Dermis microvascular lymphatic vessel endothelial cell (primary cell): ENCODE data around the gene PLCE1. TPM values are rescaled to one million over a fixed set of nuclear protein-coding genes. Genes with fewer than 3 reads are reported as not detected.

Experiments
- DNase-seq, 2 donors: peaks; one replicate each; pipeline versions ENCODE4 v3.0.0 to v3.0.0-alpha.2; 2010; ENCODE audit warnings: low read depth in 2 of 2
- total RNA-seq: library from RNA; depleted of rRNA; stranded (reverse); fragments of >200 nt; gene quantifications from 2 replicates; pipeline ENCODE4 v1.2.1, GENCODE V29; 2014

PLCE1 gene
- total RNA-seq, 1 donor from 2014 or later = 1.0 TPM

DNA sequence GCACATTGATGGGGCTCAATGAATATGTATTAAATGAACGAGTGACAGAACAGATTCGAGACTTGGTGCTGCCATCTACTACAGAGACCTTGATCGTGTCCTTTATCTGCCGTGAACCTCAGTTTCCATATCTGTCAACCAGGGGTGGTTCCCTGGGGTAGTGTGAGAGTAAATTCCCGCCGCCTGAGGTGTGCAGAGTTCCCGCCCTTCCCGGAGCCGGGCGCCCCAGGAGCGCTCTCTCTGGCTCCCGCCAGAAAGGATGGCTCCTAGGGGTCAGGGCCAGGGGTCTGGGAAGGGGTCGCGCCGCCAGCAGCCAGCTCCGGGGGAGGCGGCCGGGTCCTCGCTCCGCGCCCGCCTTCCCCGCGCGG, 333 bp upstream of the PLCE1 start:
- no peak for DNase-seq

DNA sequence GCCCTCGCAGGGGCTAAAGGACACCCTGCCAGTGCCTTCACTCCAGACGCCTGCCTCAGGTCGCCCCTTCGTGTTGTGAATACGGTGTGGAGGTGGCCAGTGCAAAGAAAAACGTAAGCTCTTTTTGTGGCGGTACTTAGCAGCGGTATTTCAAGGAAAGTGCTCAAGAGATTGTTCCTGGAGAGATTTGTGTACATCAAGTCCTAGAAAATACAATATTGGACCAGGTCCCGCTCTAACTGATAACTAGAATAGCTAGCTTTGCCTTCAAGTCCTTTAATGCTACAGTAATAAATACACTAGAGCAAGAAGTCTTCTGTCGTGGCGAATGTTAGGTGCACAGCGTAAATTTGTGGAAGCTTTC, 689 bp downstream of the PLCE1 start:
- no peak for DNase-seq

DNA sequence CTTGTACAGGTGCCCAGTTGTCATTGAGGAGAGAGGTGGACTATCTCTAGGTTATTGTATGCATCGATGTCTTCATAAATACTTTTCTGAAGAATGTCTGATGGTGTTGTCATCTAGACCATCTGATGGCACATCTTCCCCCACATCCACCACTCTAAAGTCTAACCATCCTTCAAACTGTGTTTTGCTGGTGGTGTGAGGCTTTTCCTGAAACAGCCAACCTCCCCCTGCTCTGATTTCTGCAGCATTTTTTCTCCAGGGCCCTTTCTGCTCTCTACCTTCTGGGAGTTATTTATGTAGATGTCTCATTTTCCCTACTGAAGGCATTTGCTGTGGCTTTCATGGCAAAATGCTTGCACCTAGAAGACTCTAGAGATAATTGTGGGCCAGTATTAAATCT, 1.5 kb downstream of the PLCE1 start:
- no peak for DNase-seq

DNA sequence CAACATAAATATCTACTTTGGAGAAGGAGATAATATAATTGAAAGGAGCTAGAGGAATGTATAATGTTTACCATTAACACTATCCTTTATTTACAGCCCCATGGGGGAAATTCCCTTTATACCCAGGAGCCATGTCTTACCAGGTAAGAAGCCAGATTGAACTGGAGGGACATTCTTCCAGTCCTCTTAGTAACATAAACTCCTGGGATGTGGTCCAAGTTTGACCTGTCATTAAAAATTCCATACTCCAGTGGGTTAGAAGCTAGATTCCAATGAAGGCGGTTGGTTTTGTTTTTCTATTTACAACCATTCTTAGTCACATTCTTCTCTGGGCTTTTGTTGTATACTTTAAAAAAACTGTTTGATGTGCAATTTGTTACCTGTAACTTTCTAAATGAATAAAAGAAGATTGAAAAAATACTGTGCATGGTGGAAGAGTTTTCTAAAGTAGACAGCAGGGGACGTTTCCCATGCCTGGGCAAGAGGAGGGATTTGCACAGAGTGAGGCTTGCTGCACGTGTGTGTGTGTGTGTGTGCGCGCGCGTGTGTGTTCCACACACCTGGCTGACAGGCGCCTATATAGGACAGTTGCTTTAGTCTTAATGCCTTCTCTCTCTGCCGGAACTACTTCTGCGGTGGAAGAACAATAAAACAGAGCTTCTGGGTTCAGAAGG, 2.0 kb downstream of the PLCE1 start:
- DNase-seq = no peak

DNA sequence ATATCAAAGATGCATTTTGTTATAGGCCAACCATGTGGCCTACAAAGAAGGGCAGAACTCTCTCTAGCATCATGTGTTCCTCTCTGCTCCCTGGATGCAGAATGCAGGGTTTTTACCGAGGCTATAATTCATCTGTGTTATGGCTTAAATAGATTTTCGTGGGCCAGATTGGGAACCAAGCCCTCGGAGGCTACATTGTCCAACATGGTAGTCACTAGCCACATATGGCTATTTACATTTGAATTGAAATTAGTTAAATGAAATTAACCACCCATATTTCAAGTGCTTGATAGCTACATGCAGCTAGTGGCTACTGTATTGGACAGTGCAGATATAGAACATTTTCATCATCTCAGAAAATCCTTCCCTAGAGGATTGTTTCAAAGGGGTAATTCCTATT, 2.8 kb downstream of the PLCE1 start:
- DNase-seq = no peak

DNA sequence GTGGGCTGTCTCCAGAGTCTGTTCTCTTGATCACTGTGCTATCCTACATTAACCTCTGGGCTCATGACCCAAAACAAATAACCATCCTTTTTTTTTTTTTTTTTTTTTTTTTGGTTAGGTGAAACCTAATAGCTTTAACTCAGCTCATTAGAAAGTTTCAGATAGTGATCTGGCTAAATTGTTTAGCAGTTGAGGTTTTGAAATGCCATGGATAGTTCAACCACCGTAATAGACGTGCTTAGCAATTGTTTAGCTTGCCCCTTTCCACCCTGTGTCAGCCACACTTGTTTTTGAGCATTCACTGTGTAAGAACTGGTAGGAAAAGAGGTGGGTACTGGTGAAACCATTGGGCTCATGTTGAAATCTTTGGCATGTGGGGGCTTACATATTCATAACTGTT, 3.8 kb downstream of the PLCE1 start:
- no peak for DNase-seq

DNA sequence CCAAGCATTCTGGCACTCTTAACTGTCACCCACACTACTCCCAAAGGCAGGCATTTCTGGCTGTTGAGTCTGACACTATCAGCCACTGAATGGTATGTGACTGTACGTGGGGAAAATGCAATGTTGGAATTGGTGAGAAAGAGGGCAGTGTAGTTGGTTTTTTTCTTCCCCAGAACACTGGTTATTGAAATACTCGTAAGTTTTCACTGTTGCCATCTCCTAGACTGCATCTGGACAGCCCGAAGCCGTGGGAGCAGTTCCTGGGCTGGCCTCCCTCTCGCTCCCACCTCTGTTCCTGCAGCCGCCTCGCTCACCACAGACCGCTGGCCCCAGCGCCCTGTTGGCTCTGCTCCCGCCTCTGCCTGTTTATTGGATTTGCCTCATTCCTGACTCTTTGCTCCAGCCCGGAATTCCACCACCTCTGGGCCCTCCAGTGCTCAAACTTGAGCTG, 5.7 kb downstream of the PLCE1 start:
- DNase-seq = no peak

DNA sequence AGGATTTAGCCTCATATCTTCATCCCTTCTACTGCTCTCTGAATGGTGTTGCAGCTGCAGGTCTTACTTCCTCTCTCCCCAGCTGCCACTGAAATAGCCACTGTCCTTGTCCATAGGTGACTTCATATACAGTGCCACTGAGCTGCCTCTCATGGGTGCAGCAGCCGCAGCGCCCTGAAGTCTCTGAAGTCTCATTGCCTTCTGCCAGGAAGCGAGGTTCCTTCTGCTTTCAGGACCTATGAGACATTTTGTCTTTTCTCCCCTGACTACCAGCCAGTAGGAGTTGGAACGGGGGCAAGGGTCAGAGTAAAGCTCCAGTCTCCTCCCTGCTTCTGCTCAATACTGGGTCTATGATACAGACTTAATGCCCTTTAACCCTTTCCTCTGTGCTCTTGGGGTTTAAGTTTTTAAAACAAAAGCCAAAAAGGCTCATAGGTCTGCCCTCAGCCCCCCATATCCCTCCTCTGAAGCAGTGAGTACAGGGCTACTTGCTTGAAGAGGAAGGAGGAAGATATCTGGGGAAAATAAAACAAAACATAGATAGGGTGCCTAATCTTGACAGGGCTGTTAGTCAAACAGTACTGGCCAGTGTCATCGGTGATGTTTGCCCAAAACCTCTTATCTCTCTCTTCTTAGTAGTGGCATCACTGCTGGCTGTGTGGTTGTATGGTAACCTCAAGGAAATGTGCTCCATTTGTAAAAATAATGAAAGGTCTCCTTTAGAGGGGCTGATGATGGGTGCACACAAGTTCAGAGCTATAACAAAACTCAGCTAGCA, 7.1 kb downstream of the PLCE1 start:
- no peak for DNase-seq

DNA sequence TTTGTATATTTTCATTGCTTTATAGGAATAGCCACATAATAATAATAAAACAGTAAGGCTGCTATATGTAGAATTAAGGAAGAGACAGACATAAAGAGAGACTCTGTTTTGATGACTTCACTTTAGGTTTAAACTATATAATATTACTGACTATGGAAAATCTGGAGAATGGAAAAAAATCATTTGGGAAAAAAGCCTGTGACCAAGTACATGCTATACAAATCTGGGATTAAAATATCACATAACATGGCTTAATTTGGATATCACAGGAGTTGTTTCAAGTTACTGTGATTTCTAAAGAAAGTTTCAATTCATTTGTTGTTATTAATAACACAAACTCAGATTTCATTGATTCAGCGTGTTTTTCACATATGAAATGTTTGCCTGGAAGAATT, 7.7 kb downstream of the PLCE1 start:
- no peak for DNase-seq

DNA sequence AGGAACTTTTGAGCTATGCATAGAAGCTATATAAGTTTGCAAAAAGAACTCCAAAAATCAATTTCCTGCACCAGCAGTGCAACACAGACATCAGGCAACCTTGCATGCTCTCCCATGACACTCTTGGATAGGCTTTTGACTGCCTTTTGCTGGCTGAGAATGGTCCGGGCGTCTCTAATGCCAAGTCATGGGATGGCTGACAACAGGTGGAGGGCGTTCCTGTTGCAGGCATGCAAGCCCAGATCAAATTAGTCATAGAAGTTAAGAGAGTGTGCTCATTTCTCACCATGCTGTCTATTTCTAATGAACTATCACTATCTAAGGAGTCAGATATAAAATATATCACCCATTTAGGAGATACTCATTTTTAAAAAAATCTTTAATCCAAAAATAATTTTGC, 8.4 kb downstream of the PLCE1 start:
- no peak for DNase-seq

DNA sequence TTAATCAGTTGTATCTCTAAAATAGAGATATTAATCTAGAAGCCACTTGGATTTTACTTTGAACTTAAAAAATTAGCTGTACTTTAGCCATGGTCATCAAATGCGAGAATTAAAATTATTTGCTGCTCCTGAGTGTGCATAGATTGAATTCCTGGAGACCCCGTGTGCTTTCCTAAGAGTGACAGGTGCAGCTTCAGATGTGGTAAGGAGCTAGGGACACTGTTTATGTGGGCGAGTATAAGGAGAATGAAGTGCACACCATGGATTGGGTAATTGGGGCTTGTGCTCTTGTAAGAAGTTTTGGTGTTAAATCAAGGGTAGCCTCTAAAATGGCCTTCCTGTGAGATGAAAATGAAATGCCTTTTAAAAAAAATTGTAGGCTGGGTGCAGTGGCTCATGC, 9.8 kb downstream of the PLCE1 start:
- DNase-seq = no peak

DNA sequence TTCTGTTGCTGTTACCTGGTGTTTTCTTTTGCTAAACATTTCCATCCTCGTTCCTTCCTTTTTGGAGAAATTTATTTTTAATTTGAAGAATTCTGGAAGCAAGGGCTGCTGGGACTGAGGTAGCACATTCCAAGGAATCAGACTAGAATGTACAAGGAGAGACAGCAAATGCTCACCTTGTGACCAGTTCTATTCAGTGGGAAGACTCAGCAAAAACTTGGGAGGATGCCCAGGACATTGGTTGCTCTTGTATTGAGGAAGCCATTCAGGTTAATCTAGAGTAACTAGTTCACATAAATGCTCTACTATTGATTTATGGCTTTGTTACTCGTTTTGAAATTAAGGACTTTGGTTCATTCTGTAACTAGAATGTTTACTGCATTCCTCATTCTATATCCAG, 11.3 kb downstream of the PLCE1 start:
- no peak for DNase-seq

DNA sequence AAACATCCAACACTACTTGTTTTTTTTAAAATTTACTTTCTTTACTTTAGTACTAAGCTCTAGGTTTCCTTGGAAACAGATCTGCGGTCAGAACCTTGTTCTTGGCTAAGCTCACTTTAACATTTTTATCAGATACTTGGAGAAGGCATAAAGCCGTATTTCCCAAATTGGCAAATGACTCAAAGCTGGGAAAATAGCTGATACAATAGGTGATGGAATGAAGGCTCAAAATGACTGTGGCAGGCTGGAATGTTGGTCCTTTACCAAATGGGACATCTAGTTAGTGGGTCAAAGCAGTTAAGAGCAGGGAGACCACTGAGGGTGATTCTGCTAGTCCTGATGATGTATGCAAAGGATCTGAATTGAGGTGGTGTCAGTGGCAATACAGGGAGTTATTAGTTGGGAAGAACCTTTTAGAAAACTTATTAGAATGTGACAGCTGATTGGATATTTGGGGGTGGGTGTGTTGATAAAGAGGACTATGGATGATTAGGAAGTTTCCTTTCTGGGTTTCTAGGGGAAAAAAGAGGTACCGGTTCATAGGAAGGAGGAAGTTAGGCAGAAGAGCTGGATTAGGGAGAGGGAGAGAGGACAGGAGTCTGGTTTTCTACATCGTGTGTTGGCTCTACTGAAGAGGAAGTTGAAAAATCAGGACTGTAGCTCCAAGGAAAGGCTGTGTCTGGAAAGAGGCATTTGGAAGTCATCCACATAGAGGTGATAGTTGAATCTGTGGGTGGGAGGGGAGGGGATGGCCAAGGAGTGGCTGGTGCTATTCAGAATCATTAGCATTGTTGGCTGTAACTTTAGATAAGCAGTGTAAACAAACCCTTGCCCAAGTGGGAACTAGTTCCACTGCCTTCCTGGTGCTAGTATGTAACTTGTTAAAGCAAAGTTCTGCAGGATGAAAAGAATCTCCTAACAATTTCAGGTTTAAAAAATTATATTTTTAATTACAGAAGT, 13.1 kb downstream of the PLCE1 start:
- DNase-seq = no peak

DNA sequence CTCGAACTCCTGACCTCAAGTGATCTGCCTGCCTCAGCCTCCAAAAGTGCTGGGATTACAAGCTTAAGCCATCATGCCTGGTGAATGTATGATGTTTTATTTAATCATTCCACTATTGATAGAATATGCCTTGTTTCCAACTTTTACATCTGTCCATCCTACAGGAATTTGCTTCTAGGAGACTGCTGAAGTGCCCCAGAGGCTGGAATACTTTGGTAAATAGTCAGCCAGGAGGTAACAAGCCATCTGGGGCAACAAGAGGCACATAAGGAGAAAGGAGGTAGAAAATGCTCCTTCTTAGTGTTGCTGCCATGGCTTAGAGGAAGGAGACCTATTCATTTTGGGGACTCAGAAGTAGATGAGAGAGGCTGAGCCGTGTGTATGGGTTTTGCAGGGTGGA, 14.8 kb downstream of the PLCE1 start:
- DNase-seq = no peak

DNA sequence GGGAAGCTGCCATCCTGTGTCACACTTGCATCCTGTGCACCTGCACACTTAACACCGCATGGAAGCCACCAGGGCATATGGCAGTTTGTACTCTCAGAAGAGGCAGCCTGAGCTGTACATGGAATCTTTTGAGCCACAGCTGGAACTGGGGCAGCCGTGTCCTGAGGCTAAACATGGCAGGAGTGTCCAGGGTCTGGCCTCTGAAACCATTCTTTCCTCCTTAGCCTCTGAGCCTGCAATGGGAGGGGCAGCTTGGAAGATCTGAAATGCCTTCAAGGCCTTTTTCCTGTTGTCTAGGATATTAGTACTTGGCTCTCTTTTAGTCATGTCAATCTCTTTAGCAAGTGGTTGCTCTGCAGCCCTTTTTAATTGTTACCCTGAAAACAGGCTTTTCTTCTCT, 16.4 kb downstream of the PLCE1 start:
- no peak for DNase-seq

DNA sequence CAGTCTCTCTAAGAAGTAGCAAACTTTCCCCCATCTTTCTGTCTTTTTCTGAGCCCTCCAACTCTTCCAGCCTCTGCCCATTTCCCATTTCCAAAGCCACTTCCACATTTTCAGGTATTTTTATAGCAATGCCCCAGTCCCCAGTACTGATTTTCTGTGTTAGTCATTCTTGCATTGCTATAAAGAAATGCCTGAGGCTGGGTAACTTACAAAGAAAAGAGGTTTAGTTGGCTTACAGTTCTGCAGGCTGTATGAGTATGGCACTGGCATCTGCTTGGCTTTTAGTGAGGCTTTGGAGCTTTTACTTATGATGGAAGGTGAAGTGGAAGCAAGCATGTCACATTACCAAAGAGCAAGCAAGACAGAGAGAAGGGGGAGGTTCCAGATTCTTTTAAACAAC, 17.2 kb downstream of the PLCE1 start:
- no peak for DNase-seq

DNA sequence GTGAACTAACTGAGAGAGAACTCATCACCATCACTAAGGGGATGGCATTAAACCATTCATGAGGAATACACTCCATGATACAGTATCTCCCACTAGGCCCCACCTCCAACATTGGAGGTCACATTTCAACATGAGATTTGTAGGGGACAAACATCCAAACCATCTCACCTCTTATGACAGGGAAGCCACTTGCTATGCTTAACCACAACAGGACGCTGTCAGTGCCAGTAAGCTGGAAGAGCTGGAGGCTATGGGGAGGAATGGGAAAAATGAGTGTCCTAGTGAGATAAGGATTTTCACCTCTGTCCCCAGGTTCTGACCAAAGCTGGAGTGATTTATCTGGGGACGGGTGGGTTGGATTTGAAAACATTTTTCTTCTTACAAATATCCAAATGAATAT, 17.6 kb downstream of the PLCE1 start:
- no peak for DNase-seq

DNA sequence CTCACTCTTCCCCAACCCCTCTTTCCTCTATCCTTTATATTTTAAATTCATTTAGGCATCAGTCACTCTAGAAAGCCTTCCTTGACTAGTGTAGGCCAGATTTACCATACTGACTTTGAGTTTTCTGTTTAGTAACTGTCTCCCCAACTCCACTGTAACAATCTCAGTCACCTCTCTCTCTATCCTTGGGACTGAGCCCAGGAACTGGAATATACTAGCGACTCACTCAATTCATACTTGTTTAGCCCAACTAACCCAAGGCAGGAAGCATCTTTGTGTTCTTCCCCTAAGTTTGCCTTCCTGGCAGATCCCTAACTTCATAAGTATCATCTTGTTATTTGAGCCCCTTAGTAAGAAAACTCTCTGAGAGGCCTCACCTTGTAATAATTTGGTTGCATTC, 19.1 kb downstream of the PLCE1 start:
- DNase-seq = no peak

DNA sequence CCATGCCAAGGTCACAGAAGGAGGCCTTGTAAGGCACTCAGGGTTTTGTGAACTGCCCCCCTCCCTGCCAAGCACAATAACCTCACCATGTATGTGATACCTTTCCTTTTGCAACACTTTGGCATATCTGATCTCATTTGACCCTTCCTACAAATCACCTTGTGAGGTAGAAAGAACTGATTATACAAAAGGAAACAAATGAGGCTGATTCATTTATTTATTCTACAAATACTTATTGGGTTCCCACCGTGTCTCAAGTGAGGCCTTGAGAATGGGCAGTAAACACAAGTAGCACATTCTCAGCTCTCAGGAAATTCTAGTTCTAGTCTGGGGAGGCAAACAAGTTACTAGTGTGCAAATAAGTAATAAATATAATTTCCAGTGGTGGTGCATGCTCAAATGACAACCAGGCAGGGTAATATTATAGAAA, 19.6 kb downstream of the PLCE1 start:
- no peak for DNase-seq

DNA sequence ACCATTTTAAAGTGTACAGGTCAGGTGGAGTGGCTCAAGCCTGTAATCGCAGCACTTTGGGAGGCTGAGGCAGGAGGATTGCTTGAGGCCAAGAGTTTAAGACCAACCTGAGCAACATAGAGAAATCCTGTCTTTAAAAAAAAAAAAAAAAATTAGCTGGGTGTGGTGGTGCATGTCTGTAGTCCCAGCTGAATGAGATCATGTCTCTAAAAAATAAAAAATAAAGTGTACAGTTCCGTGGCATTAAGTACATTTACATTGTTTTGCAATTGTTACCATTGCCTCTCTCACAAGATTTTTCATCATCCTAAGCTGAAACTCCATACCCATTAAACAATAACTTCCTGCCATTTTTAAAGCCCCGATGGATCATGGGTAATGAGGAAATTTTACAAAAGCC, 20.6 kb downstream of the PLCE1 start:
- no peak for DNase-seq

DNA sequence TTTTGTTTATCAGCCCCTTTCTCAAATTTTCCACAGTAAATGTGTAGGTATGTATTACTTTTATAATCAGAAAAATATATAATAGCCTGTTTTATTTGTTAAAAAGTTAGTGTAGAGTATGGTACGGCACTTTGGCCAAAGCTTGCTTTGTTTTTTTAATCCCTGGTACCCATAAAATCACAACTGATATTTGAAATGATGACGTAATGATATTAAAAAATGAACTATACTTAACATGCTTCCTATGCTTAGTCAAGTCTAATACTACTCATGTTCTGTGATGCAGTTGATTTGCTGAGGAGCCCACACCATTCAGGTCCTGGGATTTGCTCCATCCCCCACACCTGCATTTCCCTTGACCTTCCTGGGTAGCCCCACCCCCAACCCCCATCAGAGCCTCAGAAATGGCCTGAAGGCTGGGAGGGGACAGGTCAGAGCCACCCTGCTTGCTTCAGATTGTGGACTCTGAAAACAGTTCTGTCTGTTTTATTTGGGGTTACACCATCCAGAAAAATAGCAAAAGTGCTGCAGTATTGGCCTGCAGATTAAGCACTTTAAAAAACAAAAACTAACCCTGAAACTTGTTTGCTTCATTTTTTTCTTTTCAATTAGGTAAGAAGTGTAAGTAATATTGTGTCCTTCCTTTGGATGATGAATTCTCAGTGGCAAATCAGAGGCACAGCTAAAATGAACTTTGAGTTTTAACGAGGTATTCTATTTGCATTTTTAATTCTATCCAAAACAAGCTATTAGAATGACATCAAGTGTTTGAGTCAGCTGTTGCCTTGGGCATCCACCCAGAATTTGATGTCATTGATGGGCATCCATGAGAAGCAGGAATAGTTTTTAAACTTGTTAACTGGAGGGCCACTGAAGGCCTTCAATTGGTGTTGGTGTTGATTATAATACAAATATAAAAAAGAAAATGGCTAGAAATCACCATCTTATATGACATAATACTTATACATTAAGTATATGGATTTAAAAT, 23.3 kb downstream of the PLCE1 start:
- no peak for DNase-seq
